GM18867 (cell line): Measurements from ENCODE around the gene MRPL44.

Experiments
- ATAC-seq: cut with Tn5 transposase; IDR thresholded peaks from one replicate; pipeline ENCODE4 v1.9.1; 2021; ENCODE audit warnings: mild to moderate bottlenecking, moderate library complexity; ENCODE audit not compliant: unreplicated experiment

MRPL44 gene

DNA sequence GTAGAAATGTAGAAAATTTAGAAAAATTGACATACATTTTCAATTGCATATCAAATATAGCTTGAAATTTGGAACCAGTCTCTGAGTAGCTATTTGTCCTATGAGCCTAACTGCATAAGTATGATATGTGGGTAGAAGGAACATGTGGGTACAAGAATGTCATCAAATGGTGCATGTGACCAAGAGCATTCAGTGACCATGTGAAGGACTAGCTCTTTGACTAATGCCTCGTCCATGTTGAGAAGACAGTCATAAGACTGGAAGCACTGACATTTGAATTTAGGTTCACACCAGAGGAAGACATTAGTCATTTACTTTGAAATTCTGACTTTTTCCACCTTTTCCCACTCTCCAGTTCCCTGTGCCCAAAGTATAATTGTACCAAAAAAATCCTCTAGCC is 12.6 kb downstream of the MRPL44 start:
- peak; percentile 32 for ATAC-seq

DNA sequence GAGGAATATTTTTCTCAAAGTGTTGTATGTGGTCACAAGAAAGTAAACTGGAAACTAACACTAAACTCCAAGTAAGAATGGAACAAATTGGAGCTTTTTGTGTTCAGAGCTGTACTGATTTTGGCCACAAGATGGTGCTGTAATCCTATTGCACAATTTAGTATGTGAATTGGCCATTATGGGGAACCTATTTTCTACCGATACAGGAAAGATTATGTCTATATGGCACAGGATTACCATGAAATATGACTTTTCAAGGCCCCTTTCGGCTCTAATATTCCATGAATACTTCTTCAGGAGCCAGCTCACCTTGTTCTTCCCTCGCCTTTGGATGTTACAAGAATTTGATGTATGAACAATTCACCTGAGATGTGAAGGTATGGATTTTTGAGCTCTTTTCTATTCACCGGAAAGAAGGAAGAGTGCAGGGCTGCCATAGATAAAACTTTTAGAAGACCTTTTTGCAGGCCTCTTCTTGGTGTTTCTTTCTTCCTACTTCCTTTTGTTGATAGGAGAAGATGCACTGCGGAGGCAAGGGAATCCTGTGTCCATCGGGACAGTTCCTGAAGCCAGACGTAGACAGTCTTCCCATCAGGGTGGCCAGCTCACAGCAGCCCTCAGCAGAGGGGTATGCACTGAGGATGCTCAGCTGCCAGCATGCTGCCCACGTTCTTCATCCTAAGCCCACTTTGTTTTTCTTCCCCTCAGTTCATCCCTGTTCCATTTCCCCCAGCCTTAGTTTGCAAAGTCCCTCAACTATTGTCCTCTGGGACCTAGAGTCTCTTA is 13.3 kb downstream of the MRPL44 start:
- peak; percentile 76 for ATAC-seq

- no peak for ATAC-seq
Measured at GRCh38 chr2:223971731-223972130, 14.5 kb downstream of the MRPL44 start.

GRCh38 chr2:223972656-223973102 is 15.4 kb downstream of the MRPL44 start:
- no peak for ATAC-seq

- no peak for ATAC-seq
Measured at GRCh38 chr2:223973606-223974005, 16.3 kb downstream of the MRPL44 start.

DNA sequence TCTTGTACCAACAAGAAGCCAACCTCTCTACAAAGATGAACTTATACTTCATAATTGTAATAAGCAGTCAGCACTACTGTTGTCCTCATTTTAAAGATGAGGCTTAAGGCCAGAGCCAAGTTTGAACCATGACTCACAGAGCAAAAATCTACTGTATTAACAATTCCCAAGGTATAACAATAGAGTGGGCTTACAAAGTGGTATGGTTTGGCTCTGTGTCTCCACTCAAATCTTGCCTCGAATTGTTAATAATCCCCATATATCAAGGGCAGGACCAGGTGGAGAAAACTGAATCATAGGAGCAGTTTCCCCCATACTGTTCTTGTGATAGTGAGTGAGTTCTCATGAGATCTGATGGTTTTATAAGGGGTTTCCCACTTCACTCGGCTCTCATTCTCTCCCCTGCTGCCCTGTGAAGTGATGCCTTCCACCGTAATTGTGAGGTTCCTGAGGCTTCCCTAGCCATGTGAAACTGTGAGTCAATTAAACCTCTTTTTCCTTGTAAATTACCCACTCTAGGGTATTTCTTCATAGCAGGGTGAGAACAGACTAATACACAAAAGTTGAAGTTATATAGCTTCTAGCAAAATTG is 19.5 kb downstream of the MRPL44 start:
- ATAC-seq: no peak

GRCh38 chr2:223978451-223978850 is 21.2 kb downstream of the MRPL44 start:
- no peak for ATAC-seq

- no peak for ATAC-seq
Measured at GRCh38 chr2:223979730-223980396, 22.6 kb downstream of the MRPL44 start.

GRCh38 chr2:223980397-223980735 is 23.1 kb downstream of the MRPL44 start:
- no peak for ATAC-seq

DNA sequence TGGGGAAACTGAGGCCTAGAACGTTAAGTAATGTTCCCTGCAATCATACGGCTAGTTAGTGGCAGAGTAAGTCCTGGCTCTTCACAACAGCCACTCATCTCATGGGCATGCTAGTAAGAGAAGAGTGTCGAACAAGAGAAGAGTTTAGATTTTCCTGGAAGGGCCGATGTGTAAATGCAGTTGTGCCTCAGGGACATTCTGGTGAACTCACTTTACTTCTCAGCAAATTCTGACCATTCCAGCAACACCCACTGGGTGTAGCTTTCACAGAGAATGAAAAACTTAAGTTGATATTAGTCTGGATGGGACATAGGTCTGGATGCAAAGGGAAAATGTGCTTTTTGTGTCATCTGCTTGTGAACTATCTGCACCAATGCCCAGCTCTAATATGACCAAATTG is 23.5 kb downstream of the MRPL44 start:
- ATAC-seq: no peak

DNA sequence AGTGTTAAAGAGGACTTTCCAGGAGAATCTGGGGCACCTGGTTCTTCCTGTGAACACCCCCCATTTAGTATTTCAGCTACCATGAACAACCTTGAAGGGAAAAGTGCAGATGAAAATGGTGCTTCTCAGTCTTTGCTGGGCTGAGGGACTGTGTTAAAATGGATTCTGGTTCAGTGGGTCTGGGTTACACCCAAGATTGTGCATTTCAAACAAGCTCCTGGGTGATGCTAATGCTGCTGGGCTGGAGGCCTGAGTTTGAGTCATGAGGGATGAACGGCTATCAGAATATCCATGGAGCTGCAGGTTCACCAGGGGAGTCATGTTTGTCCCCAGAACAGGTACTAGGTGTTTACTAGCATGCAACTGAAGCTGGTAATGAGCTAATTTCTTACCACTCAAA is 24.0 kb downstream of the MRPL44 start:
- ATAC-seq: no peak

- ATAC-seq: no peak
Measured at GRCh38 chr2:223989206-223989855, 32.1 kb downstream of the MRPL44 start.

GRCh38 chr2:223989856-223990232 is 32.6 kb downstream of the MRPL44 start:
- no peak for ATAC-seq

GRCh38 chr2:223991611-223992010 is 34.3 kb downstream of the MRPL44 start:
- ATAC-seq: no peak

GRCh38 chr2:223993634-223994232 is 36.5 kb downstream of the MRPL44 start:
- peak; percentile 77 for ATAC-seq

DNA sequence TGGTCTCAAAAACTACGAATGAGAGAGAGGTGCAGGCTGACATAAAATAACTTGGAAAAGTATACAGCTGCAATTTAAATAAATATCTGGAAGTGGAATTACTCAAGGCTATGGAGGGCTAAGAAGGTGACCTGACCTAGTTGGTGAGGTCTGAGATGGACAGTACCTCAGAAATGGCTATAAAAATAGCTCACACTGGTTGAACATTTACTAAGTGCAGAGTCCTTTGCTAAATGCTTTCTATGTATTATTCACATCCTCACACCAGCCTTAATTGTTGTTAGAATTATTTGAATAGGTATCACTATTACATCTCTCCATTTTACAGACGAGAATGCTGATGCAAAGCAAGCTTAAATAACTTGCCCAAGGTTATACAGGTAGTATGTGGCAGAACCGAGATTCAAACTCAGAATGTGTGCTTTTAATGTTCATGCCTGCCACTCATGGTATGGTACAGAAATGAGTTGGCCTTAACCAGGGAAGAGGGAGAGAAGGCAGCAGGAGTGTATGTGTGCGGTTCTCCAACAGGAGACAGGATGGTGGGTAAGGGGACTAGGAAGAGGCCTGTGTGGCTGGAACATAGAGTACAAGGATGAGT is 37.4 kb downstream of the MRPL44 start:
- no peak for ATAC-seq

DNA sequence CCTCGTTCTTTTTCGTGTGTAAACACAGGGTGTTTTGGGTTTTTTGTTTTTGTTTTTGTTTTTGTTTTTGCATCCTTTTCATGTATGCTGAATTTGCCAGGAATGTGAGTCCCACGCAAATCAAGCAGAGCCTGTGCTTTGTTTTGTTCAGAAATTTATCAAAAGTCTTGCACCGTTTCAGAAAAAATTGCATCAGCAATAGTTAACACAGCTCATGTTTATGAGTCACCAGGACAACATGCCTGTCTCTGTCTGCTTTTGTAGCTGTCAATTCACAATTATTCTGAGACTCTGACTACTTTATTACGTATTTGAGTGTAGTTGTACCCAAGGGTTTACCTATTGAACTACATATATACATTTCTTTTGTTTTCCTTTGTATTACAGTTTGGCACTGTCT is 38.3 kb downstream of the MRPL44 start:
- ATAC-seq: no peak

DNA sequence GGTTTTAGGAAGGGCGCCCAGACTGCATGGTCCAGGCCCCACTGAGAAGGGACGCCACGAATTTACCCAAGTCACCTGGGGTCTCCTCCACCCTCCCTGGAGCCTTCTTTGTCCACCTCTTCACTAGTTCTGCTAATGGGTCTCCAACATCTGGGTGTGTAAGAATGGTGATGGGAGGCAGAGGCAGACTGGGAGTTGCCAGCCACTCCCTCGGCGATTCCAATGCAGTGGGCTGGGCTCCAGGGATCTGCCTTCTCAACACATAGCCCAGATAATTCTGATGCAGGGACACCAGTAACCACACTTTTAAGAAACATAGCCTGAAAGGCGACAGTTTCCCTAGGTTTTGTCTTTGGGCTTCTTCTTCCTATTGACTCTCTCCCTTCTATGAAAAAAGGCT is 39.1 kb downstream of the MRPL44 start:
- ATAC-seq: no peak

- ATAC-seq: no peak
Measured at GRCh38 chr2:223997938-223998337, 40.7 kb downstream of the MRPL44 start.

DNA sequence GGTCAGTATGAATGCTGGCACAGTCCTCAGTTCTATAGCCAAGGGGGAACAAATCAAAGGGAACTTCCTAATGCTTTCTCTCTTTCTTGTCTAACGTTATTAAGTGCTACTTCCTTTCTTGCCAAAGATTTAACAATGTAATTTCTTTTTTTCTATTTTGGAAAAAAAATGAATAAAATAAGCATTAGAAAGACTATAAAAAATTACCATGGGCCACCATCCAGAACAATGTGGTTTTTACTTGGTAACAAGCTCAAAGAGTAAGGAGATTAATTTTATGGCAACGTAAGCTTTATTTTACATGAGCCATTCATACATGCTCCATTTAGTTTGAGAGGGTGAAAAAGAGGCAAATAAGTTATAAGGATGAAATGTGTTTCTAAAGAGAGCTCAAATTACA is 41.7 kb downstream of the MRPL44 start:
- ATAC-seq: no peak

DNA sequence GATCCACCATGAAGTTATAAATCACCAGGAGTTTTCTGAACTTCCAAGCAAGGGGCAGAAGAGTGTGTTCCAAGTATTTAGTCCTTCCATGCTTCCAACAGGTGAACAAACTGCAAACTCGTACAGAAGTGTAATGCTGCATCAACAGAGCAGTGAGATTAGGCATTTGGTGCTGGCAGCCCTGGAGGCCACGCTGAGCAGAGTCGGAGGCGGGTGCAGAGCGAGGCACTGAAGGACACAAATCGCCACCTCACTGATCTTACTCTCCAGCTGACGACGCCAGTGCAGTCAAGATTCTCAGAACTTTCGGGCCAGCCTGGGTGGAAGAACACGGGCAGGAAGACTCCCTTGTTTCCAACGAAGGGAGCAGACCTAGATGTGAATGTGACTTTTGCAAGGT is 42.6 kb downstream of the MRPL44 start:
- ATAC-seq: no peak
